ENCODE data around the gene EPRS1.

EPRS1 gene

DNA sequence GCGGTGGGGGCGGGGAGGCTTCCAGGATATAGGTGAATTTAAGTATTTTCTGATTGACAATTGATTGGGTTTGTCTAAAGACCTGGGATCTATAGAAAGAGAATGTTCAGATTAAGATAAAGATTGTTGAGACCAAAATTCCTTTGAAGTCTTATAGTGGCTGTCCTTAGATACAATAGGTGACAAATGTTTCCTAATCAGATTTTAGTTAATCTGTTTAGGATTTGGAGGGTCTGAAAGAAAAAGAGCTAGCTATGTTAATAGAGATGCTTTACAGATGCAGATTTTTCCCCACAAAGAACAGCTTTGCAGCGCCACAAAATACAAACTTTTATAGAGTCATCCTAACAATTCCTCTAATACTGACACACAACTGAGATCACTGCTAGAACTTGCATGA, 14.6 kb upstream of the EPRS1 start:
- TF ChIP-seq, protein P1, sequence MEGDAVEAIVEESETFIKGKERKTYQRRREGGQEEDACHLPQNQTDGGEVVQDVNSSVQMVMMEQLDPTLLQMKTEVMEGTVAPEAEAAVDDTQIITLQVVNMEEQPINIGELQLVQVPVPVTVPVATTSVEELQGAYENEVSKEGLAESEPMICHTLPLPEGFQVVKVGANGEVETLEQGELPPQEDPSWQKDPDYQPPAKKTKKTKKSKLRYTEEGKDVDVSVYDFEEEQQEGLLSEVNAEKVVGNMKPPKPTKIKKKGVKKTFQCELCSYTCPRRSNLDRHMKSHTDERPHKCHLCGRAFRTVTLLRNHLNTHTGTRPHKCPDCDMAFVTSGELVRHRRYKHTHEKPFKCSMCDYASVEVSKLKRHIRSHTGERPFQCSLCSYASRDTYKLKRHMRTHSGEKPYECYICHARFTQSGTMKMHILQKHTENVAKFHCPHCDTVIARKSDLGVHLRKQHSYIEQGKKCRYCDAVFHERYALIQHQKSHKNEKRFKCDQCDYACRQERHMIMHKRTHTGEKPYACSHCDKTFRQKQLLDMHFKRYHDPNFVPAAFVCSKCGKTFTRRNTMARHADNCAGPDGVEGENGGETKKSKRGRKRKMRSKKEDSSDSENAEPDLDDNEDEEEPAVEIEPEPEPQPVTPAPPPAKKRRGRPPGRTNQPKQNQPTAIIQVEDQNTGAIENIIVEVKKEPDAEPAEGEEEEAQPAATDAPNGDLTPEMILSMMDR (IDR thresholded peaks at IDR 0.05; ENCODE audit: control insufficient read depth, extremely low read depth, insufficient read depth) = no peak
- no peak overlapping the region for H3K4me3 ChIP-seq (ENCODE audit: low read depth, low read length)
- DNase-seq (ENCODE audit: low read depth) = no peak

DNA sequence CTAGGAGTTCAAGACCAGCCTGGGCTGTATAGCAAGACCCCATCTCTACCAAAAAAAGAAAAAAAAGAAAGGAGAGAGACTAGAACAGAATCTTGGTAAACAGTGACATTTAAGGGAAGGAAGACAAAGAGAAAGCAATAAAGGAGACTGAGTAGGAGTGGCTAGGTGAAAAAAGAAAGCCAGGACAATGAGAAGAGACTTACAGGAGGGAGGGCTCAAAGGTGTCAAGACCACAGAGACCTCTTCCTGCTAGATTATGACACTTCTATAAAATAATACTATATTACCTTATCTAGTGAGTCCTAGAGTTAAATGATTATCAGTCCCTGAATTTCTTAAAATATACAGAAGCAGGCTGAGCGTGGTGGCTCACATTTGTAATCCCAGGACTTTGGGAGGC, 10.1 kb upstream of the EPRS1 start:
- no peak for DNase-seq (ENCODE audit: low read depth)
- TF ChIP-seq, protein P1 (IDR thresholded peaks at IDR 0.05; ENCODE audit: control insufficient read depth, extremely low read depth, insufficient read depth) = no peak

DNA sequence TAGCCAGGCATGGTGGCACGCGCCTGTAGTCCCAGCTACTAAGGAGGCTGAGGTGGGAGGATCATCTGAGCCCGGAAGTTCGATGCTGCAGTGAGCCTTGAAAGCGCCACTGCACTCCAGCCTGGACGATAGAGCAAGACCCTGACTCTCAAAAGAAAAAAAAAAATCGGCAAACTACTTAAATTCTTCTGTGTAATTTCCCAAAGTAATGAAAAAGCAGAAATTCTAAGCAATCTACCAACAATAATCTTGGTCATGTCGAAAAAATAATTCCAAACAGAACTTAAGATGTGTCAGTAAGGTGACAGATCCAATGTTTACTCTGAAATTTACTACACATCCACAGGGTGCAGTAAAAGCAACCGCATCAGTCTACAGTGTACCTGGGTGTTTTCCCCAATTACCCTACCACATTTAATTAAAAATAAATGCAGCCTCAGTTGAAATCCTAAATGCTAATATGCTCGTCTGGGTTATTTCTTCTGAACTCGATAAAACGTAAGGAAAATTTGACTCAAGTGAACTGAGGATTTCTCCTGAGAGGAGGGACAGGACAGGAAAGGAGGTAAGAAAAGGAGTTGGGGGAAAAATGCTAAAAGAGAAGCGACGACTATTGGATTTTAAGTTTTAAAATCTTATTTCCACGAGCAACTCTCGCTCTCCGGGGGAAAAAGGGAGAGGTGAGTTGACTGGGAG, 801 bp downstream of the EPRS1 start:
- TF ChIP-seq, protein P1 (IDR thresholded peaks at IDR 0.05; ENCODE audit: control insufficient read depth, extremely low read depth, insufficient read depth) = no peak
- DNase-seq (ENCODE audit: low read depth) = no peak

More for the DNA sequence above, 10.1 kb upstream of the EPRS1 start:
- no peak overlapping the region for H3K4me3 ChIP-seq (ENCODE audit: low read depth, low read length)

DNA sequence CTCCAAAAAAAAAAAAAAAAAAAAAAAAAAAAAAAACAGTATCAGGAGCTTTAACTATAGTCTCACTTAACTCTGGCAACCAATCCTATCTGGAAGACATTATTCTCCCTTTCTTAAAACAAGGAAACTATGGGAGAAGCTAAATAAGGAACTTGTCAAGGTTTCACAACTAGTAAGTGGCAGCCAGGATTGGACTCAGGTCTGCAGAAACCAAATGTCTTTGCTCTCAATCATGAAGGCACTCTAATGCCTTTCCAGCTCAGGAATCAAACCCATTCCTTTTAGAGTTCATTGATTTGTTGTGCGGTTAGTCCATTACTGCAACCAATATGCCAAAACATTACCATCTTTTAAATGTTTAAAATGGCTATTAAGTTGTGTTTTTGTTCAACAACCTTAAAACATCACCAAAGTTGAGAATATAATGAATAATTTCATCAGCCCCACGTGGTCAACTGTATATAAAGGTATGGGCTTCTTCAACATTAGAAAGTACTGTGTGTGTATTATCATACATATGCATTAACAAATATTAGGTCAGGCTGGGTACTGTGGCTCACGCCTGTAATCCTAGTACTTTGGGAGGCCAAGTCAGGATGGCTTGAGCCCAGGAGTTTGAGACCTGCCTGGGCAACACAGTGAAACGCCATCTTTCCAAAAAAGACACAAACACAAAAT, 1.5 kb downstream of the EPRS1 start:
- TF ChIP-seq, protein P1 (IDR thresholded peaks at IDR 0.05; ENCODE audit: control insufficient read depth, extremely low read depth, insufficient read depth) = no peak
- no peak for DNase-seq (ENCODE audit: low read depth)

More for the DNA sequence above, 801 bp downstream of the EPRS1 start:
- peak overlapping the region; percentile 98 for H3K4me3 ChIP-seq (ENCODE audit: low read depth, low read length)

DNA sequence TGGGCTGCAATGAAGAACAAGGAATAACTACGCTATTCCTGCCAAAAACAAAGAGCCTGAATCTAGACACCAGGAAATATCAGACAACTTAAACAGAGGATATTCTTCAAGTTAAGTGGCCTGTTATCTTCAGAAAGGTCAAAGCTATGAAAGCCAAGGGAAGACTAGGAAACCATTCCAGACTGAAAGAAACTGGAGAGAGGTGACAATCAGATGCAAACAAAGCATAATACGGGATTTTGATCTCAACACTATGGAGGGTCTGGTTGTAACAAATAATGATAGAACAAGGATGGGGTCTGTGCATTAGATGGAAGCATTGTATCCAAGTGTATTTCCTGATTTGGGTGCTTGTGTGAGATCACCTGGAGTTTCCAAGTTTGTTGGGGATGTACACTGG, 2.7 kb downstream of the EPRS1 start:
- DNase-seq (ENCODE audit: low read depth) = no peak
- no peak overlapping the region for H3K4me3 ChIP-seq (ENCODE audit: low read depth, low read length)
- TF ChIP-seq, protein P1 (IDR thresholded peaks at IDR 0.05; ENCODE audit: control insufficient read depth, extremely low read depth, insufficient read depth) = no peak

More for the DNA sequence above, 1.5 kb downstream of the EPRS1 start:
- H3K4me3 ChIP-seq (ENCODE audit: low read depth, low read length) = peak overlapping the region; percentile 98

DNA sequence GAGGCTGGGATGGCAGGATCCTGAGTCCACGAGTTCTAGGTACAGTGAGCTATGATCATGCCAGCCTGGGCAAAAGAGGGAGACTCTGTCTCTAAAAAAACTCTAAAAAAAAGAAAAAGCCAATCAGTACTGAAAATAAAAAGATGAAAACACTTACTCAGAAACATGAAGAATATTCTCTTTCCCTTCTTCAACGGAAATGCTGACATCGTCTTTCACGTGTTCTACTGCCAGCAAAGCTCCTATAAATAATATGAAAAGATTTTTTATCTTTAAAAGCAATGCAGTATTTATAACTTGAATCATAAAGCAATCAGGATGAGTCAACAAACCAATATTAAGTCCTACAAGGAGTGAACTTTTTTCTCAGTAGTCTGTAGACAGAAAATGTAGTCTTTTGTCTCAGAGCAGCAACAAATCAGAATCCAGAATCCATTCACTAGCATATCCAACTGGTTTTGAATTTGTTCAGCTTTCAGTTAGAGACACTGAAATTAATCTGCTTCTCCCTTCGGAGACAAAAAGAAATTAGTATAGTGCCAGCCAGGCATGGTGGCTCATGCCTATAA, 6.2 kb downstream of the EPRS1 start:
- H3K4me3 ChIP-seq (ENCODE audit: low read depth, low read length) = no peak overlapping the region
- TF ChIP-seq, protein P1 (IDR thresholded peaks at IDR 0.05; ENCODE audit: control insufficient read depth, extremely low read depth, insufficient read depth) = no peak
- DNase-seq (ENCODE audit: low read depth) = no peak
